HG03432 (cell line): ENCODE results near the gene HSD11B1.
"Not testable (repeated sequence)": the region's sequence is repeated elsewhere in the genome, so short reads cannot be mapped to it uniquely, and the experiment has no call there.

Experiments used
- ATAC-seq: cut with Tn5 transposase; IDR thresholded peaks from one replicate; pipeline ENCODE4 v1.9.1; 2021; ENCODE audit warnings: mild to moderate bottlenecking, moderate library complexity; ENCODE audit not compliant: unreplicated experiment

The HSD11B1 gene

DNA sequence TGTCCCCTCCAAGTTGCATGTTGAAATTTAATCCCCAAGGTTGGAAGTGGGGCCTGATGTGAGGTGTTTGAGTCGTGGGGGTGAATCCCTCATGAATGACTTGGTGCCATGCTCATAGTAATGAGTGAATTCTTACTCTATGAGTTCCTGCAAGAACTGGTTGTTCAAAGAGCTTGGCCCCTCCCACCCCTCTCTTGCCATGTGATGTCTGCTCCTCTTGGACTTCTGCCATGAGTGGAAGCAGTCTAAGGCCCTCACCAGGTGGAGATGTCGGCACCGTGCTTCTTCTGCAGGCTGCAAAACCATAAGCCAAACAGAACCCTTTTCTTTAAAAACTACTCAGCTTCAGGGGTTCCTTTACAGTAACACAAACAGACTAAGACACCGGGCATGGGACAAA lies 15.2 kb upstream of the HSD11B1 start:
- no peak for ATAC-seq

DNA sequence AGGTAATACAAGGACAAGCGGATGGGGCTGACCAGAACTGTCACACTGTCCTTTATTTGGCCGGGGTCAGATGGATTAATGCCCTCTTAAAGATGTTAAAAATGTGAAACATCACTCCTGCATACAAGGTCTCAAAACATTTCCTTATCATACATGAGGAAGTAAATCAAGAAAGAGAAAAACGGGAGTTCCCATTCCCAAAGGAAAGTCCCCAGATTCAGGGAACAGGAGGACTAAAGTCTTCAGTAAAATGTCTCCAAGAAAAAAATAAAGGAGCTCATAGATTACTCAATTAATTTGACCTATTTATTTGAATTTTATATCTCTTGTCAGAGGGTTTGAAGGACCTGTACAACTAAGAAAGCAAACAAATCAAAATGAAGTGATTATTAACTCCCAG lies 13.4 kb upstream of the HSD11B1 start:
- no peak for ATAC-seq

DNA sequence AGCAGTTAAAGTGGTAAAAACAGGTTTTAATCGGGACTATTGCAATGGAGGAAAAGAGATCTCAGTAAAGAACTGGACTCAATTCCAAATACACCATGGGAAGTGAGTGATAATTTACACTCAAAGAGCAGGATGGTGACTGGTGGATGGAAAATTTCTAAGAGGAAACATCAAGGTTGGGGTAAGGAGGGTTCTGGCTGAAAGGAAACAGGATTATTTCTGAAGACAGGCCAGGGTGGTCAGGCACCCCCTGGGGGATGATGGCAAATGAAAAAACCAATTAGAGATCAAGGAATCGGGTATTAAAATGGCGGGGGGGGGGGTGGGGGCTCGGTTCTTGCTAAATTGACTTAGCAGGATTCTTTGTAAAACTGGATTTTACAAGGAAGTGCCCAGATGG lies 12.3 kb upstream of the HSD11B1 start:
- ATAC-seq, result no peak

DNA sequence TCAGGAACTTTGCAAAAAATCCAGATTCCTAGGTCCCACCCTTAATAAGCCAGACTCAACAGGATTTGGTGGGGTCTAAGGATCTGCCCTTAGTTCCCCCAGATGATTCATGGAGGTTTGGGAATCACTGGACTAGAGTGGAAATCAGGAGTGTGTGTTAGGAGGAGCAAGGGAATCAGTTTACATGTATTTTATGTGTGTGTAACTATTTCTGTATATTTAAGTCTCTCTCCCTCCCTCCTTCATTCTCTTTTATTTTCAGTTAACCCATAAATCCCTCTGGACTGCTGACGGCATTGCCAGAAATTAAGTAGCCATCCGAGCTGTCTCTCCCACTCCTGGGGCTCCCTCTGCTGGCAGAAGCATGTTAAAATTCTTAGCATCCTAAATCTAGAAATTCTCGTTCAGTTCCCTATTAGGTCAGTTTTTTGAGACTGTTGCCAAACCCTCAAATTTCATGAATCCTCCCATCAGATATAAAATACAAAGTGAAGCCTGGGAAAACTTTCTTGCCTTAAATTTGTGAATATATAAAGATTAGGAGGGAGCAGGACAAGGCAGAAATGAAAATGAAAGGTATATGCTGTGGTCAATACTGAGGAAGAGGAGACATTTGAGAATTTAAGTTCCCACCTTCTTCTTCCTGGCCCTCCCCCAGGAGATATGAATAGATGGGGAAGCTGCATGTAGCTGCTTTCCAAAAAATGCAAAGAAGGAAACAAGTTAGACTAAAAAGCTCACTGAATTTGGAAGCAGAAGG lies 11.7 kb upstream of the HSD11B1 start:
- ATAC-seq, result peak; percentile 78

DNA sequence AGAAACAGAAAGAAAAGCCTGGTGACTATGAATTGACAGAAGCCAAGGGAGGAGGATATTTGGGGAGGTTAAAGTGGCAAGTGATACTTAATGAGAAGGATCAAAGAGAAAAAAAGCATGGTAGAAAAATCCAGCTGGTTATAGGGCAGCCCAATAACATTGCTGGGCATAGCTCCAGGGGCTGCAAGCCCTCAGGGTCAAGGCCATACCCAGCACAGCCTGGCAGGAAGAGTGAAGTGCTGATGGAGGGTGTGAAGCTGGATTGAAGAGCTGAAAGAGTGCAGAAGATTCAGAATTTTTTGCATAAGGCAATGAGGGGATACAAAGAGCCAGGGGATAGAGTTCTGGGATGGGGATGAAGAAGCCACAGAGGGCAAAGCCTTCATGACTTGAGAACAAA lies 8.0 kb upstream of the HSD11B1 start:
- no peak for ATAC-seq

DNA sequence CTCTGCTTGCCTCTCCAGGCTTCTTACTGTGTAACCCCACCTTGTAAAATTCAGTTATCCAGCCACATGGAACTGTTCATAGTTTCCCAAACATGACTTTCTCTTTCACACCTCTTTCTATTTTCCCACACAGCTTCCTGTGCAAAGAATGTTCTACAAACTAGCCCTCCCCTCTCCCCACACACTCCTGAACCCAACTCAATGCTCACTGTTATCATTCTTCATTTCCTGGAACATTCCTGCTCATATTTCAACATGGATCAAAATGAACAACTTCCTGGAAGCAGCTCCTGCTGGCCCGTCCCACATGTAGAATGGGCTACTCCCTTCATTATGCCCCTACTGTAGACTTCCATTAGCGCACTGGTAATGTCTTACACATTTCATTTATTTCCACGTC lies 7.5 kb upstream of the HSD11B1 start:
- ATAC-seq, result no peak

DNA sequence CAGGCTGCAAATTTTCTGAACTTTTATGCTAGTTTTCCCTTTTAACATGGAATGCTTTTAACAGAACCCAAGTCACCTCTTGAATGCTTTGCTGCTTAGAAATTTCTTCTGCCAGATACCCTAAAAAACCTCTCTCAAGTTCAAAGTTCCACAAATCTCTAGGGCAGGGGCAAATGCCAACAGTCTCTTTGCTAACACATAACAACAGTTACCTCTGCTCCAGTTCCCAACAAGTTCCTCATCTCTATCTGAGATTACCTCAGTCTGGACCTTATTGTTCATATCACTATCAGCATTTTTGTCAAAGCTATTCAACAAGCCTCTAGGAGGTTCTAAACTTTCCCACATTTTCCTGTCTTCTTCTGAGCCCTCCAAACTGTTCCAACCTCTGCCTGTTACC lies 4.0 kb upstream of the HSD11B1 start:
- ATAC-seq, result not testable (repeated sequence)

DNA sequence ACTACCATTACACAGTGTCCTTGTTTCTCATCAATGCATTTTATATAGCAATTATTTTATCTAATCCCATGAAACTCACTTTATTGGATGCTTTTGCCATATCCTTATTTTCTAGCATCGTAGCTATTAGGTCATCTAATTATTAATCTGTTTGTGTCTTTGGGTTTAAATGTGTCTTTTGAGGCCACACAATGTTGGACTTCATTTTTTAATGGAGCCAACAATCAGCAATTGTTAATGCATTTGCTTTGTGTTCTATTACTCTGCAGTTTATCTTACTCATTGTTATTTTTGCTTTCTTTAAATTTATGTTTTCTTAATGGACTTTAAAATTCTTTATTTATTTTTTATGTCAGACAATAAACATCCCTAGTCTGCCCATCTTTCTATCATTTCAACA lies 1.8 kb upstream of the HSD11B1 start:
- ATAC-seq, result no peak

DNA sequence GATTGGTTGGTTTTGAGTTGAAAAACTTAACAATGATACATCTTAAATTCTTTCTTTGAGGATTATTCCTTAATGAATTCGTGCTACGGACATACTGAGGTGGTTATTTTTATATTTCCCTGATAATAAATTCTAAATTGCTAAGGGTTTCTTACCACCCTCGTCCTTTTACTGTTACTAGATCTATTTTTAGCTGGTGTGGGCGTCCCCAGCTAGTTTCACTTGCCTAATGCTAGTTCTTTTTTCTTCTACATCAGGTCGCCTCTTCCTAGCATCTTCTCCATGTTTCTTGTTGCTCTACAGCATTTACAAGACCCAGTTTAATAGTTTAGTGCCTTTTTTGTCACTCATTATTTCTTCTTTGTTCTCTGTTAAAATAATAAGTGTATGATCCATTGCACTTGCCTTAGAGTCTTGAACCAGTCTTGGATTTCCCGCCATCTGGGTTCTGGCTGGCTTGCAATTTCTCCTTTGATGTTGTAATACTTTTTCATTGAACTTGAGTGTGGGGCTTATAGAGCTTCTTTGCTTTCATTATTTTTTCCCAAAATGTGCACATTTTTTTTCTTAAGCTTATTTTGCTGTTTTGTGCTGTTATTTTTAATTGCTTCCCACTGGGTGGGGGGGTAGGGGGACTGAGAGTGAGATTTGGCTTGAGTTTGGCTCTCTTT lies 677 bp upstream of the HSD11B1 start:
- peak; percentile 65 for ATAC-seq

DNA sequence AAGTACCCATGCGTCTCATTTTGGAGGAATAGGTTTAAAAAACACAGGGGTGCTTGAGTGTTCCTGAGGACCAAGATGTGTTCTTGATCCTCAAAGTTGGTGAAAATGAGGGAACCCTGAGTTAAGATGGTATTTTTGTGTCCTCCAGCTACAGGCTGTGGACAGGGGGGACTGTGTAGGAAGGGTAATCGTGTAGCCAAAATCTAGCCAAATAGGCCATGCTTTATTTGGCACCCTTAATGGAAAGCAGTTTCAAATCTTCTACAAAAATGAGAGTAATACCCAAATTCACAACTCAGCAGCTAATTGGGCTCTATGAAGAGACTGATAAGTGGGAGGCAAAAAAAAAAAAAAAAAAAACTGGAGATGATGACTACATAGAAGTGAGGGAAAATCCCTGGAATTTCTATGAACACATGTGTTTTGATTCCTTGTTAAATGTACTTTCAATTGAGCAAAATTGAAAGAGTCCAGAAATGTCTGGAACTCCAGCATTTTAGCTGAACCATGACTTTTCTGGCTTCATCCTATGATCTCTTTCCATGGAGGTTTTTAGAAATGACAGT lies 470 bp downstream of the HSD11B1 start:
- no peak for ATAC-seq

DNA sequence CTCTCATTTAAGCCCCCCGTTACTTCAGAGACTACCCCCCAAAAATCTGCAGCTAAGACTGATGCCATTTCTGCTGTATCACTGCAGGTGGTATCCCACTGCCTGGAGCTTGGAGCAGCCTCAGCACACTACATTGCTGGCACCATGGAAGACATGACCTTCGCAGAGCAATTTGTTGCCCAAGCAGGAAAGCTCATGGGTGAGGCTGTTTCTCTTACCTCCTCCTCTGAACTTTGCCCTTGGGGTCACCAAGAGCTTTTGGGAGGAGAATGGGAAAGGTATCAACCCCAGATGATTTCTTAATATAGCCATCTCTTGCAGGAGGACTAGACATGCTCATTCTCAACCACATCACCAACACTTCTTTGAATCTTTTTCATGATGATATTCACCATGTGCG lies 2.0 kb downstream of the HSD11B1 start:
- no peak for ATAC-seq

DNA sequence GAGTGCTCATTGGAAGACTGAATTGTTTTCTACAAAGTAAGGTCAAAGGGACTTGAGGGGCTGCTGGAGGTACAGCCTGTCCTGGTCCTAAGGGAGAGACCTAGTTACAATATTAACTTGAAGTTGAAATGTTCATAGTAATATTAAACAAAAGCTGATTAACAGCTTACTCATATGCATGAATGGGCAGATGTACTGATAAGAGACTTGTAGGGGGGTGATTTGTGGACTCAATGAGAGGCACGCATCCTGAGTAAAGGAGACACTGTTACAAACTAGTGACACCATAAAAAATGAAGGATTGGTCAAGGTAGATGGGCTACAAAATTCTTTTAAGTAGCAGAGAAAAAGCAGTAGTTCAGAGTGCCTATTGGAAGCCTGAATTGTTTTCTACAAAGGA lies 2.7 kb downstream of the HSD11B1 start:
- no peak for ATAC-seq

DNA sequence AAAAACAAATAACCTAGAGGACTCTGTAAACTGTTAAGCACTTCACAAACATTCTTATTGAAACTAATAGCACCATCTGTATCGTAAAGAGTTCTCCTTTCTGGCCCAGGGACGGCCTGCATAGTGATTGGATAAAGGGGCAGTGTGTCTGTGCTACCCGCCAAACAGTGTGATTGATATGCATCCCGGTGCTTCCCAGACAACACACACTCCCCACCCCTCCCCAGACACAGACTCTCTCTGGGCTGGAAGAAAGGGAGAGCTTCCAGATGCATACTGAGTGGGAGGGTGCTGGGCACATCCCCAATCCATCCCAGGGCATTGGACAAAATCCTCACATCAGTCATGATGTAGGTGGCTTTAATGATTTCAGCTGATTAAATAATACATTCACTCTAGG lies 3.7 kb downstream of the HSD11B1 start:
- ATAC-seq, result no peak

DNA sequence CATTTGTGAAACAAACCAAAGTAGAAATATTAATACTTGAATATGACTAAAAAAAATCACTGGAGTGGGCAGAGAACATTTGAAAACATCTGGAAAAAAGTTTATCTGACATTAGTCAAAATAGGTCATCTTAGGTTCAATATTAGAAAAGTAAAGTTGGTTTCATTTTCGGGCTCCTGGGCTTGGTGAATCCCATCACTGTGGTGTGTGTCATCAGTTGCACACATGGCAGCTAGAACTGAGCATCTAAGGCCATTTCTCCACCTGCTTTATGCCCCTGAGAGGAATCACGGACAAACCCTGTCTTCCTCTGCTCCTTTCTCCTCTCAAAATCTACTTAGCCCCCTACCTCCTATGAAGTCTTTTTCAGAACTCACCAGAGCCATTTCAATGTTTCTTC lies 5.4 kb downstream of the HSD11B1 start:
- peak; percentile 66 for ATAC-seq

DNA sequence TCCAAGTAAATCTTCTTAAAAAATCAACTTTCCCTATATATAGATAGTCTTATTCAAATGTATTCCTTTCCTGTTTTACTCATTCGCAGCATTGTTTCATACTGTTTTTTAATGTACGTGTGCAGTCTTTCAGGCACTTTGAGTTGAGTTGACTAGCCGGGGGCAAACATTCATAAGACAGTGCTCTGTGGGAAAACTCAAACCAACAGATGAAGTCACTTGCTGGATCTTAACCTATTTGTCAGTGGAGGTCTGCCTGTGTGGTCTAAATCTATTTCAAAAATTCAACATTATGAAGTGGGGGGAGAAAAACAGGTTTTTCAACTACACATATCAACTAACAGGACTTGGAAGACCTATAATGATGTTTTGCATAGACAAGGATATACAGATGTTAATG lies 6.2 kb downstream of the HSD11B1 start:
- no peak for ATAC-seq

DNA sequence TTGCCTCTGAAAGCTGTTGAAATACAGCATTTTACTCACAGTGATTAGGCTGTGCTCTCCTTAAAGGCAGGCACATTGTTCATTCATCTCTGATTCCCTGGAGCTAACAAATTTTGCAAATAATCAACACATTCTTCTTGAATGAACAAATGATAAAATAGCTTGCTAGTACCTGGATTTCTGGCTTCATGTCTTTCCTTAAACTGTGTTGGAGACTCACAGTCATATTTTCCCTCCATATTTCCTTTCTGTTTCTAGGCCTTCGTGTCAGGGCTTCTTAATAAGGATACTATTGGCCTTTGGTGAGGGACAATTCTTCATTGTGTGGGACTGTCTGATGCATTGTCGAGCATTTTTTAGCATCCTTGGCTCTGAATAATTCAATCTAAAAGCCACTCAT lies 9.7 kb downstream of the HSD11B1 start:
- no peak for ATAC-seq

DNA sequence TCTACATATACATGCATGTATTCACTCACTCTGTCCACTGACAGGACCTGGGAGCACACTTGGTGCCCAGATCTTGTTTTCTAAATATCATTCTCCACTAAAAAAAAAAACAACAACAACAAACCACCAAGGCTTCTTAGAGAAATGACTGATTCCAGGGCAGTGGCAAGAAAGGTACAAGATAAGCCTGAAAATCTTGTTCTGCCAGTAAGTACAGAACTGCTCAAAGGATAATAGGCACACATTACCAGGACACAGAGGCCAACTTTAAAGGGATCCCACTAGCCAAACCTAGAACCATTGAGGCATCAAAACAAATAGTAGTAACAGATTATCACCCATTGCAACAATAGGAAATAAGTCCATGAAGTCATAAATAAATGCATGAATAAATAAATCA lies 10.7 kb downstream of the HSD11B1 start:
- no peak for ATAC-seq

DNA sequence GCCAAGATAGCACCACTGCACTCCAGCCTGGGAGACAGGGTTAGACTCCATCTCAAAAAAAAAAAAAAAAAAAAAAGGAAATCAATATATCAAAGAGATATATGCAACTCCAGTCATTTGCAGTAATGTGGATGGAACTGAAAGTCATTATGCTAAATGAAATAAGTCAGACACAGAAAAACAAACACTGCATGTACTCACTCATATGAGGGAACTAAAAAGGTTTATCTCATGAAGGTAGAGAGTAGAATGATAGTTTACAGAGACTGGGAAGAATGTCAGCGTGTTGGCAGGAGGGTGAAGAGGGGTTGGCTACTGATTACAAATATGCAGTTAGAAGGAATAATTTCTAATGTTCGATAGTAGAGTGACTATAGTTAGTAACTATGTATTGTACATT lies 13.2 kb downstream of the HSD11B1 start:
- no peak for ATAC-seq

DNA sequence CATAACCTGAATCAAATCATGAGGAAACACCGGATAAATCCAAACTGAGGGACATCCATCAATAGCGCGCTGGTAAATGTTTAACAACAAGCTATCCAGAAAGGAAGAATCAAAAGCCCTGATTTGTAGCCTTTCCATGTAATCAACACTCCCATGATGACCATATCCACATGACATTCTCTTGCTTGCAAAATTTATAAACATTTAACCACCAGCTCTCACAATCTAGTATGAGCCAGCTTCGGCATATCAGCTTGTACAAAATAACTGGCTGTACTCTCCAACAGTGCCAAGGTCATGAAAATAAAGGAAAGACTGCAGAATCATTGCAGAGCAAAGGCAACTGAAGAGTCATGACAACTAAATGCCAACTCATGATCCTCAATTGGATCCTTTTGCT lies 15.7 kb downstream of the HSD11B1 start:
- no peak for ATAC-seq

DNA sequence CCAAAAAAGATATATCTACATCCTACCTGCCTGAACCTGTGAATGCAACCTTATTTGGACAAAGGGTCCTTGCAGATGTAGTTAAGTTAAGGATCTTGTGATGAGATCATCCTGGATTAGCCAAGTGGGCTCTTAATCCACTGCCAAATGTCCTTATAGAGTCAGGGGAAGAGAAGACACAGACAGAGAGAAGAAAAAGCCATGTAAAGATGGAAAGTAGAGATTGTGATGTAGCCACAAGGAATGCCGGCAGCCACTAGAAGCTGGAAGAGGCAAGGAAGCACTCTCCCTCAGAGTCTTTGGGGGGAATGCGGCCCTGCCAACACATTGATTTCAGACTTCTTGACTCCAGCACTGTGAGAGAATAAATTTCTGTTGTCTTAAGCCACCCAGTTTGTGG lies 16.2 kb downstream of the HSD11B1 start:
- no peak for ATAC-seq

DNA sequence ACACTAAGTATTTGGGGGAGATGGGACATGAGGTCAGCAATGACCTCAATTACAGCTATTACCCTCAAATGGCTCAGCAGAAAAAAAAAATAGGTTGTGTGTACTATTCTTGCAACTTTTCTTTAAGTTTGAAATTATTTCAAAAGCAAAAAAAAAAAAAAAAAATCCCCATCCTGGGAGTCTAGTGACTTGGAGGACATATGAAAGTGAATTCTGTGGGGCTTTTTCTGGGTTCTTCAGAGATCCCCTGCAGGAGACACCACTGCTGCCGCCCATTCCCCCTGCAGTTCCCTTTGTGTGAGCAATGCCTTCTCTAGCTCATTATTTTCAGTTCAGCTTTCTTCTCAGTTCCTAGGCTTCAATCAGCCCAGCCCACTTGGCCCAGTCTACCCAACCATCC lies 16.7 kb downstream of the HSD11B1 start:
- no peak for ATAC-seq

DNA sequence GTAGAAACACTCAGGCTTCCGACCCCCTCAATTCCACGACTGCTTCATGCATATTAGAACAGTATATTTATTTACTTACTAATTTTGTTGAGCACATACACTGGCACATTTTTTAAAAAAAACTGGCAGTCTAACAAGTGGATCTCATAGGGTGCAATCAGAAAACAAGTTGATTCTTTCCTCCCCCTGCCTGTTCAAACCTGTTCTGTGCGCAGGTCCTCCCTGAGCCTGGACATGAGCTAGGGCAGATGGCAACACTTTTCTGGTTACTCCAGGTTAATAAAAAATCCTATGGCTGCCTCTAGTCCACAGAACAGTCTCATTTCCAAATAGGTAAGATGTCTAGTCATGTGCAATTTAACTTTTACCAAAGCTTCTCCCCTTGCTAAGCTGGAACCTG lies 18.6 kb downstream of the HSD11B1 start:
- no peak for ATAC-seq
